Parathyroid adenoma (tissue), 2 donors: Measurements from ENCODE around the gene TMEM184A.
A peak's percentile ranks its signal among the peaks of the same experiment; 100 is the strongest.

ENCODE experiments used
- H2AFZ ChIP-seq: fragments of 300-600 bp; sonication (generic); one replicate; pipeline ENCODE4 v1.7.0; 2017; ENCODE audit warnings: antibody characterized with exemption, mild to moderate bottlenecking
- H3K27ac ChIP-seq: fragments of 300-600 bp; sonication (generic); one replicate; pipeline ENCODE4 v1.7.0; 2017
- H3K27me3 ChIP-seq: fragments of 300-600 bp; sonication (generic); one replicate; pipeline ENCODE4 v1.7.0; 2017; ENCODE audit warnings: low read length; ENCODE audit not compliant: control insufficient read depth, insufficient read depth
- H3K36me3 ChIP-seq: fragments of 300-600 bp; sonication (generic); one replicate; pipeline ENCODE4 v1.7.0; 2017; ENCODE audit warnings: low read length; ENCODE audit not compliant: control insufficient read depth, insufficient read depth
- H3K4me1 ChIP-seq: fragments of 300-600 bp; sonication (generic); one replicate; pipeline ENCODE4 v1.7.0; 2017; ENCODE audit warnings: control low read depth
- H3K4me2 ChIP-seq: fragments of 300-600 bp; sonication (generic); one replicate; pipeline ENCODE4 v1.7.0; 2017; ENCODE audit warnings: low read length
- H3K4me3 ChIP-seq: fragments of 300-600 bp; sonication (generic); one replicate; pipeline ENCODE4 v1.7.0; 2017; ENCODE audit warnings: low read depth, low read length
- H3K79me2 ChIP-seq: fragments of 300-600 bp; sonication (generic); one replicate; pipeline ENCODE4 v1.7.0; 2017; ENCODE audit warnings: control low read depth
- H3K9ac ChIP-seq: fragments of 300-600 bp; sonication (generic); one replicate; pipeline ENCODE4 v1.7.0; 2017; ENCODE audit warnings: mild to moderate bottlenecking
- H3K9me3 ChIP-seq: fragments of 300-600 bp; sonication (generic); one replicate; pipeline ENCODE4 v1.7.0; 2017; ENCODE audit warnings: low read length; ENCODE audit not compliant: control insufficient read depth
- TF ChIP-seq, protein P1 (sequence below): fragments of 300-600 bp; sonication (generic); IDR thresholded peaks from one replicate; pipeline ENCODE4 v1.7.0; 2017; ENCODE audit warnings: antibody characterized with exemption, mild to moderate bottlenecking
- donor health status: primary hyperparathyroidism.

Gene TMEM184A

DNA sequence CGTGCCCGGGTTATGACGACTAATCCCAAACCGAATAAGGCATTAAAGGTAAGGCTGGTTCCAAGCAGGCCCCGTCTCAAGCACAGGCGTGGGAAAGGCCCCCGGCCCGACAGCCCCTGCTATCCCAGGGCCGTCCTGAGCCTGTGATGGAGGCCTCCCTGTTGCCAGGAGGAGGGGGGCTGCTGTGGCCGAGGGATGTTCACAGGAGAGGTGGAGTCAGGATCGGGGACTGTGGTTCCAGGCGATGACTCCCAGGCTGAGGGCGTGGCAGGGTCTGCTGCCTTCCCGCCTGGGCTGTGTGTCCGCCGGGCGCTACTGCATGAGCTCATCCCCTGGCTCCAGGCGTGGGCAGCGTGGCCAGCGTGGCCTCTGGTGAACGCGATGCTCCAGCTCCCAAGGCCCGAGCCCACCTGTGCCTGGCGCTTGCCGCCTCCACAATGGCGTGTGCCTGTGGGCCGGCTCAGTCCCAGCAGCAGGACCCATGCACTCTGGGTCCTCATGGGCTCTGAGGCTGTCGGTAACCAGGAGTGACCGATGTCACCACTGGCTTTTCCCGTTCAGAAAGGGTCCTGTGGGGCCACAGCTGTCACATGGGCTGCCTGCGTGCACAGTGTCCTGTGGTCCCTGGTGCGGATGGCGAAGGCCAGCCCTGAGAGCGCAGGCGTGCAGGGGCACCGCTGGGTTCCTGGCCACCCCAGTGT, 16.7 kb downstream of the TMEM184A start:
- Histone ChIP-seq H3K4me3 (no peak overlapping the region), H3K9me3 (no peaks in the 10 kb centered on the region), H3K4me1 (peaks cover 10% of the 10 kb centered on the region), H3K27me3 (no peaks in the 10 kb centered on the region), H3K79me2 (peaks cover 5% of the 10 kb centered on the region), H3K36me3 (no peaks in the 10 kb centered on the region), H3K27ac (no peak overlapping the region), H2AFZ (no peak overlapping the region), H3K4me2 (no peak overlapping the region), H3K9ac (no peak overlapping the region)
- TF ChIP-seq, protein P1, sequence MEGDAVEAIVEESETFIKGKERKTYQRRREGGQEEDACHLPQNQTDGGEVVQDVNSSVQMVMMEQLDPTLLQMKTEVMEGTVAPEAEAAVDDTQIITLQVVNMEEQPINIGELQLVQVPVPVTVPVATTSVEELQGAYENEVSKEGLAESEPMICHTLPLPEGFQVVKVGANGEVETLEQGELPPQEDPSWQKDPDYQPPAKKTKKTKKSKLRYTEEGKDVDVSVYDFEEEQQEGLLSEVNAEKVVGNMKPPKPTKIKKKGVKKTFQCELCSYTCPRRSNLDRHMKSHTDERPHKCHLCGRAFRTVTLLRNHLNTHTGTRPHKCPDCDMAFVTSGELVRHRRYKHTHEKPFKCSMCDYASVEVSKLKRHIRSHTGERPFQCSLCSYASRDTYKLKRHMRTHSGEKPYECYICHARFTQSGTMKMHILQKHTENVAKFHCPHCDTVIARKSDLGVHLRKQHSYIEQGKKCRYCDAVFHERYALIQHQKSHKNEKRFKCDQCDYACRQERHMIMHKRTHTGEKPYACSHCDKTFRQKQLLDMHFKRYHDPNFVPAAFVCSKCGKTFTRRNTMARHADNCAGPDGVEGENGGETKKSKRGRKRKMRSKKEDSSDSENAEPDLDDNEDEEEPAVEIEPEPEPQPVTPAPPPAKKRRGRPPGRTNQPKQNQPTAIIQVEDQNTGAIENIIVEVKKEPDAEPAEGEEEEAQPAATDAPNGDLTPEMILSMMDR = no peak

DNA sequence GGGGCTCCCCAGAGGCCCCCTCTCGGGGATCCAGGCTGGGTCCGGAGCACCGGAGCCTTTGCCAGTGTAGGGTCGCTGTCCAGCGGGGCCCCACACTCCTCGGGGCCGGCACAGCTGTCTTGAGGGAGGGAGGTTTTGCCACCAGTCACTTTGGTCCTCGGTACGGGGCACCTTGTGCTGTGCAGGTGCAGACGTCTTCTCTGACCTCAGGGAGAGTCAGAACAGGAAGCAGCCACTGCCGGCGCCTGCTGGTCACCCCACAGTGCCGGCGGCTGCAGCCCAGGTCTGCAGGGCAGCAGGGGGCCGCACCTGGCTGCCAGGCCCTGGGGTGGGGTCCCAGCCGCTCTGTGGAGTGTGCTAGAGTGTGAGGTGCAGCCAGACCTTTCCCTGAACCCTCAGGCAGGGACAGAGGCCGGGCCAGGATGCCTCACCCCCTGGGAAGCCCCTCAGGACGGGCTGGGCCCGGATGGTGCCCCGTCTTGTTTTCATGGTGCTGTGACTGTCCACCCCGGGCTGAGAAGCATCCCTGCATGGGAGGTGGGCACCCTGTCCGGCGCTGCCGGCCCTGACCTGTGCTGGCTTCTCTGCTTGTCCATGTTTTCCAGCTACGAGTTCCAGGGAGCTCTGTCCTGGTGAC, 17.3 kb downstream of the TMEM184A start:
- H3K4me3 ChIP-seq = no peak overlapping the region
- H3K27ac ChIP-seq = peak overlapping the region; percentile 96
- H2AFZ ChIP-seq = no peak overlapping the region
- H3K27me3 ChIP-seq = no peaks in the 10 kb centered on the region
- no peaks in the 10 kb centered on the region for H3K9me3 ChIP-seq
- H3K9ac ChIP-seq = no peak overlapping the region
- H3K79me2 ChIP-seq = peaks cover 5% of the 10 kb centered on the region
- no peak overlapping the region for H3K4me2 ChIP-seq
- H3K4me1 ChIP-seq = peaks cover 10% of the 10 kb centered on the region
- TF ChIP-seq, protein P1 = no peak
- H3K36me3 ChIP-seq = no peaks in the 10 kb centered on the region

- peak overlapping the region; percentile 75 for H3K9ac ChIP-seq
- peak overlapping the region; percentile 50 for H3K4me3 ChIP-seq
- H3K4me1 ChIP-seq = peaks cover 10% of the 10 kb centered on the region
- H3K4me2 ChIP-seq = peak overlapping the region; percentile 66
- peaks cover 5% of the 10 kb centered on the region for H3K79me2 ChIP-seq
- TF ChIP-seq, protein P1 = no peak
- no peaks in the 10 kb centered on the region for H3K27me3 ChIP-seq
- no peaks in the 10 kb centered on the region for H3K9me3 ChIP-seq
- no peaks in the 10 kb centered on the region for H3K36me3 ChIP-seq
- peak overlapping the region; percentile 75 for H2AFZ ChIP-seq
- peak overlapping the region; percentile 96 for H3K27ac ChIP-seq
These were observed 18.2 kb downstream of the TMEM184A start for GRCh38 chr7:1537535-1538412.

GRCh38 chr7:1536743-1537534, 19.1 kb downstream of the TMEM184A start:
- Histone ChIP-seq H3K4me2 (peak overlapping the region; percentile 66), H3K9ac (peak overlapping the region; percentile 75), H3K9me3 (no peaks in the 10 kb centered on the region), H3K79me2 (peaks cover 5% of the 10 kb centered on the region), H2AFZ (peak overlapping the region; percentile 75), H3K4me3 (peak overlapping the region; percentile 50), H3K36me3 (no peaks in the 10 kb centered on the region), H3K27me3 (no peaks in the 10 kb centered on the region), H3K4me1 (peaks cover 11% of the 10 kb centered on the region), H3K27ac (peak overlapping the region; percentile 96)
- TF ChIP-seq, protein P1 = no peak
